Endothelial cell of umbilical vein (primary cell): ENCODE measurements around the gene KRTAP29-1. TPM values are rescaled to one million over a fixed set of nuclear protein-coding genes. Genes with fewer than 3 reads are reported as not detected.

Source experiments
- BruUV-seq: library from RNA; stranded (reverse); fragments of 400-500 nt; replicated peaks from 2 replicates; lab custom pipeline; 2021; lab: Mats Ljungman, UMichigan
- CTCF ChIA-PET: fragments of 300-600, 350-600 bp; sonication (Branson Sonifier 250); formaldehyde crosslinking; loops from one replicate; lab custom pipeline; 2021; ENCODE audit warnings: antibody characterized with exemption, inconsistent platforms; lab: Charles Lee
- POLR2A ChIA-PET: fragments of 300-600, 350-600 bp; sonication (Branson Sonifier 250); formaldehyde crosslinking; loops from one replicate; lab custom pipeline; 2021; ENCODE audit warnings: antibody characterized with exemption, inconsistent platforms; lab: Charles Lee
- DNase-seq: peaks from one replicate; pipeline ENCODE4 v3.0.0-alpha.2; 2011; ENCODE audit warnings: low read depth, low spot score
- FAIRE-seq: peaks from 2 replicates; lab custom pipeline; 2011; peaks lifted over from hg19 to GRCh38; lab: Jason Lieb, UNC
- H2AFZ ChIP-seq: 2 replicates; pipeline ENCODE4 v1.6.0; 2012; ENCODE audit warnings: low read depth, low read length, control low read depth, inconsistent platforms
- H3K27ac ChIP-seq: 2 replicates; pipeline ENCODE4 v1.5.1; 2011; ENCODE audit warnings: low read depth, mild to moderate bottlenecking, control low read depth, low read length, moderate library complexity; ENCODE audit not compliant: insufficient read depth
- H3K27me3 ChIP-seq, 2 experiments: 2 replicates each; pipeline versions ENCODE4 v1.6.0 to v1.6.1; 2011; ENCODE audit warnings: low read length in 2 of 2, mixed read lengths in 1 of 2; ENCODE audit not compliant: control insufficient read depth in 2 of 2, insufficient read depth in 2 of 2
- H3K36me3 ChIP-seq, 2 experiments: 2 replicates in 1 of 2; 3 replicates in 1 of 2; pipeline ENCODE4 v1.5.1; 2011; ENCODE audit warnings: low read length in 2 of 2, mild to moderate bottlenecking in 1 of 2, moderate library complexity in 1 of 2; ENCODE audit not compliant: control insufficient read depth in 2 of 2, insufficient read depth in 2 of 2; ENCODE audit errors: extremely low read depth in 1 of 2
- H3K4me1 ChIP-seq: 3 replicates; pipeline ENCODE4 v1.5.1; 2011; ENCODE audit warnings: mild to moderate bottlenecking, low read length; ENCODE audit not compliant: control insufficient read depth, insufficient read depth; ENCODE audit errors: extremely low read depth
- H3K4me2 ChIP-seq: 2 replicates; pipeline ENCODE4 v1.6.1; 2011; ENCODE audit warnings: low read length, control low read depth, mixed read lengths; ENCODE audit not compliant: insufficient read depth
- H3K4me3 ChIP-seq, 3 experiments: fragments of 200-600 bp in 1 of 3; sonication (generic), shearing (Covaris generic) in 1 of 3; replicated peaks in 1 of 3; 2 replicates each; pipeline ENCODE4 v1.5.1; 2011 to 2016; ENCODE audit warnings: control low read depth in 3 of 3, low read length in 3 of 3, mild to moderate bottlenecking in 2 of 3, inconsistent platforms in 1 of 3, low read depth in 1 of 3, moderate library complexity in 1 of 3; ENCODE audit not compliant: insufficient read depth in 1 of 3
- H3K79me2 ChIP-seq: 2 replicates; pipeline ENCODE4 v1.6.0; 2012; ENCODE audit warnings: low read length, inconsistent platforms; ENCODE audit not compliant: control insufficient read depth, insufficient read depth
- H3K9ac ChIP-seq: replicated peaks from 2 replicates; pipeline ENCODE3; 2011; ENCODE audit warnings: low read length, control low read depth; ENCODE audit not compliant: insufficient read depth; ENCODE audit errors: extremely low read depth
- H3K9me1 ChIP-seq: replicated peaks from 3 replicates; pipeline ENCODE4 v1.6.0; 2011; ENCODE audit warnings: mild to moderate bottlenecking, low read length; ENCODE audit not compliant: control insufficient read depth, insufficient read depth; ENCODE audit errors: extremely low read depth
- H3K9me3 ChIP-seq: replicated peaks from 2 replicates; pipeline ENCODE4 v1.5.1; 2012; ENCODE audit warnings: low read length, inconsistent platforms; ENCODE audit not compliant: control insufficient read depth, insufficient read depth
- H4K20me1 ChIP-seq: replicated peaks from 2 replicates; pipeline ENCODE3; 2011; ENCODE audit warnings: mild to moderate bottlenecking, low read length; ENCODE audit not compliant: control insufficient read depth, insufficient read depth; ENCODE audit errors: extremely low read depth
- CTCF ChIP-seq, 2 donors: IDR thresholded peaks; 1 replicate in 1 of 2; 2 replicates in 1 of 2; pipeline ENCODE4 v1.5.1; 2011; ENCODE audit warnings: low read length in 2 of 2, mild to moderate bottlenecking in 2 of 2, moderate library complexity in 2 of 2, control low read depth in 1 of 2, inconsistent platforms in 1 of 2, low read depth in 1 of 2; ENCODE audit not compliant: insufficient read depth in 1 of 2; ENCODE audit errors: extremely low read depth in 1 of 2
- EZH2 ChIP-seq: IDR thresholded peaks from 2 replicates; pipeline ENCODE4 v1.6.1; 2012; ENCODE audit warnings: borderline replicate concordance, low read depth, mild to moderate bottlenecking, moderate library complexity, low read length, inconsistent platforms; ENCODE audit not compliant: severe bottlenecking
- FOS ChIP-seq: IDR thresholded peaks from 2 replicates; pipeline ENCODE4 v1.6.1; 2011; ENCODE audit warnings: mild to moderate bottlenecking, low read length, moderate library complexity, borderline replicate concordance; ENCODE audit not compliant: insufficient read depth
- GATA2 ChIP-seq: IDR thresholded peaks from 2 replicates; pipeline ENCODE4 v1.7.0; 2011; ENCODE audit warnings: low read depth, mild to moderate bottlenecking, moderate library complexity, mixed read lengths, low read length; ENCODE audit not compliant: insufficient read length, insufficient read depth
- JUN ChIP-seq: IDR thresholded peaks from 2 replicates; pipeline ENCODE4 v1.6.1; 2011; ENCODE audit warnings: borderline replicate concordance, low read depth; ENCODE audit not compliant: insufficient read length, insufficient read depth
- MAX ChIP-seq: IDR thresholded peaks from 2 replicates; pipeline ENCODE4 v1.6.1; 2011; ENCODE audit not compliant: insufficient read depth, insufficient read length
- MYC ChIP-seq: IDR thresholded peaks from one replicate; pipeline ENCODE4 v1.6.1; 2011; ENCODE audit warnings: mild to moderate bottlenecking, low read depth, low read length
- POLR2A ChIP-seq: IDR thresholded peaks from 2 replicates; pipeline ENCODE4 v1.6.1; 2012; ENCODE audit warnings: low read depth, mild to moderate bottlenecking, control low read depth, low read length
- POLR2AphosphoS5 ChIP-seq: IDR thresholded peaks from 2 replicates; pipeline ENCODE4 v1.6.1; 2012; ENCODE audit warnings: low read depth, mild to moderate bottlenecking, control low read depth, low read length, moderate library complexity; ENCODE audit not compliant: insufficient read depth
- dilution Hi-C: fragments of 300-500 bp; cut with MboI; formaldehyde crosslinking; loops from one replicate; pipeline ENCODE4 v1.15.0; 2019; ENCODE audit warnings: low sequenced_read_pairs; ENCODE audit not compliant: extremely low pct_ligation_motif_present
- intact Hi-C: fragments of 100-400 bp; cut with micrococcal nuclease; formaldehyde crosslinking; loops from one replicate; pipeline ENCODE4 v1.10.0; 2022
- polyA plus RNA-seq, 4 experiments: library from polyadenylated mRNA; depleted of rRNA in 3 of 4; stranded (reverse) in 3 of 4; unstranded in 1 of 4; fragments of >200 nt; gene quantifications; 2 replicates each; pipeline versions ENCODE4 v1.2.1 to v1.2.3, GENCODE V29; 2011 to 2012; ENCODE audit warnings: missing spikeins in 1 of 4
- total RNA-seq: library from RNA; stranded (reverse); gene quantifications from 2 replicates; pipeline ENCODE4 v1.2.3, GENCODE V29; 2021

The KRTAP29-1 gene
- total and polyA plus RNA-seq, 2 donors (not counting 3 experiments of a cell fraction or from before 2014, with no cell fraction given) = not detected

GRCh38 chr17:41318231-41318630 lies 15.6 kb upstream of the KRTAP29-1 start:
- H2AFZ ChIP-seq = no peak overlapping the region
- H3K9me3 ChIP-seq = no peaks in the 10 kb centered on the region
- no peak for TF ChIP-seq POLR2AphosphoS5
- TF ChIP-seq CTCF (IDR thresholded peaks at IDR 0.05; ENCODE audit: extremely low read depth in 1 of 2, insufficient read depth in 1 of 2, low read depth in 1 of 2, low read length in 2 of 2) = no peak
- no peak for TF ChIP-seq EZH2
- no peak for TF ChIP-seq MAX
- no peak for TF ChIP-seq FOS
- TF ChIP-seq GATA2 = no peak
- no peak for TF ChIP-seq POLR2A
- TF ChIP-seq MYC = no peak
- no peak for TF ChIP-seq JUN
- H4K20me1 ChIP-seq = no peaks in the 10 kb centered on the region
- ChIA-PET CTCF (interaction anchor here (0.8 kb wide), 1 partner anchor 13 kb away, joined by 3 read pairs; no protein-coding TSS in a partner anchor), POLR2A (no interaction called here)
- H3K4me2 ChIP-seq = no peak overlapping the region
- no peaks in the 10 kb centered on the region for H3K79me2 ChIP-seq
- no peak for FAIRE-seq
- H3K9ac ChIP-seq = no peak overlapping the region
- dilution Hi-C loops (no loop called here), intact Hi-C loops (no loop called here)
- no peak overlapping the region for H3K27ac ChIP-seq
- no peaks in the 10 kb centered on the region for H3K4me1 ChIP-seq
- H3K27me3 ChIP-seq = peaks cover 0 to 2% of the 10 kb centered on the region in 2 experiments
- no peaks in the 10 kb centered on the region for H3K36me3 ChIP-seq
- no peak for DNase-seq
- no peak overlapping the region for H3K4me3 ChIP-seq
- no TSS peak for BruUV-seq
- H3K9me1 ChIP-seq = no peaks in the 10 kb centered on the region
